ENCODE measurements around the gene SMARCAD1. TPM values are rescaled to one million over a fixed set of nuclear protein-coding genes. Genes with fewer than 3 reads are reported as not detected.

The SMARCAD1 gene
- total and polyA plus RNA-seq, 9 of the 15 experiments (the other 6 are each of a cell fraction or from before 2014, with no cell fraction given), result 11.2 to 52.2 (median 34.6) TPM

- no peak for TF ChIP-seq TEAD1 (CRISPR knock-in tag; IDR thresholded peaks at IDR 0.05)
- TF ChIP-seq ZSCAN29 (IDR thresholded peaks at IDR 0.05), result no peak
- TF ChIP-seq SAFB2 (IDR thresholded peaks at IDR 0.05; ENCODE audit: borderline replicate concordance, low read depth, low read length, severe bottlenecking), result no peak
- TF ChIP-seq TAF15 (IDR thresholded peaks at IDR 0.05; ENCODE audit: low read depth, low read length), result no peak
- TF ChIP-seq RERE (CRISPR knock-in tag; IDR thresholded peaks at IDR 0.05; ENCODE audit: borderline replicate concordance), result no peak
- TF ChIP-seq AFF4 (CRISPR knock-in tag; IDR thresholded peaks at IDR 0.05), result no peak
- Histone ChIP-seq H3K4me3 (no peak overlapping the region), H3K36me3 (ENCODE audit: control insufficient read depth, insufficient read depth, low read length) (no peaks in the 10 kb centered on the region), H3K4me1 (replicated peaks in 1 of 2; ENCODE audit: control insufficient read depth in 2 of 2, insufficient read depth in 2 of 2, low read length in 2 of 2) (peaks cover 0 to 22% of the 10 kb centered on the region in 2 experiments; a peak in 4 of 5 replicates), H3K27me3 (ENCODE audit: control insufficient read depth in 2 of 2, insufficient read depth in 2 of 2, low read length in 2 of 2) (no peaks in the 10 kb centered on the region), H3K9me1 (ENCODE audit: control insufficient read depth, insufficient read depth, low read length) (no peaks in the 10 kb centered on the region), H3K4me2 (ENCODE audit: insufficient read depth, low read length) (no peak overlapping the region), H2AFZ (ENCODE audit: low read depth, low read length) (no peak overlapping the region), H3K9ac (ENCODE audit: insufficient read depth in 1 of 2, low read depth in 2 of 2, low read length in 2 of 2) (no peak overlapping the region), H3K9me3 (replicated peaks; ENCODE audit: control insufficient read depth, insufficient read depth, low read depth, low read length) (no peaks in the 10 kb centered on the region), H3K27ac (ENCODE audit: extremely low read depth, low read depth, low read length) (no peak overlapping the region), H3K79me2 (ENCODE audit: control insufficient read depth, insufficient read depth, low read length) (no peaks in the 10 kb centered on the region), H4K20me1 (replicated peaks; ENCODE audit: control insufficient read depth, insufficient read depth, low read length) (no peaks in the 10 kb centered on the region)
- no peak for DNase-seq (ENCODE audit: extremely low read depth in 1 of 4, low spot score in 3 of 4)
- BruUV-seq (replicated peaks), result no TSS peak
- no peak for ATAC-seq
- ChIA-PET CTCF (ENCODE audit: low intra/inter-chr PET ratio) (no interaction called here), POLR2A (no interaction called here)
- intact Hi-C loops (cut with micrococcal nuclease), result loop anchor here (5.0 kb wide), 2 partner anchors 430 to 510 kb away; no protein-coding TSS in a partner anchor
- in situ Hi-C loops (cut with MboI), result loop anchor here (10.0 kb wide), 1 partner anchor 293 kb away; no protein-coding TSS in a partner anchor
- FAIRE-seq, result no peak
- 88% methylated on average over 2 of the region's 2 CpGs for WGBS (ENCODE audit: insufficient coverage, low coverage, missing lambda C conversion rate)
These were observed 94.5 kb downstream of the SMARCAD1 start for GRCh38 chr4:94302191-94302590.

Data from K562 (cell line).